ENCODE measurements around the gene PIP5K1C. TPM values are rescaled to one million over a fixed set of nuclear protein-coding genes. Genes with fewer than 3 reads are reported as not detected.

Gene PIP5K1C
- polyA plus RNA-seq, 1 donor (not counting 4 experiments of a cell fraction or from before 2014, with no cell fraction given): 3.6 TPM

DNA sequence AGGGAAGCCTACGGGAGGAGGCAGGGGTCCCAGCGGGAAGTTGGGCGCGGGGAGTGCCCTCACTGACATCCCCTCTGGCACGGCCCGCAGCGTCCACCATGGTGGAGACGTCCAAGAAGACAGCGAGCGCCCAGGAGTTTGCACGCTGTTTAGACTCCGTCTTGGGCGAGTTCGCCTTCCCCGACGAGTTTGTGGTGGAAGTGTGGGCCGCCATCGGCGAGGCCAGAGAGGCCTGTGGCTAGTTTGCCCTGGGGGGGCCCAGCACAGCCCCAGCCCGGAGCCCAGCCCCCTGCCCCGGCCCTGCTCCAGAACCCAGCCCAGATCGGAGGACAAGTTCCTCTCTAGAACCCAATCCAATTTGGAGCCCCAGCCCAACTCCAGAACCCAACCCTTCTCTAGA, 110.3 kb downstream of the PIP5K1C start:
- Histone ChIP-seq H3K4me2 (ENCODE audit: control insufficient read depth, extremely low read depth, insufficient read depth, low read depth, low read length) (no peak overlapping the region), H2AFZ (ENCODE audit: control insufficient read depth, low read length) (no peak overlapping the region), H3K27ac (ENCODE audit: control insufficient read depth, insufficient read depth, low read length) (no peak overlapping the region), H4K20me1 (ENCODE audit: control insufficient read depth, extremely low read depth, insufficient read depth, low read length) (no peaks in the 10 kb centered on the region), H3K9ac (ENCODE audit: control insufficient read depth, extremely low read depth, insufficient read depth, low read length) (no peak overlapping the region), H3K4me1 (ENCODE audit: control insufficient read depth, extremely low read depth, insufficient read depth, low read length) (no peaks in the 10 kb centered on the region), H3K79me2 (ENCODE audit: control insufficient read depth, insufficient read depth, low read length) (no peaks in the 10 kb centered on the region), H3K36me3 (ENCODE audit: control insufficient read depth in 2 of 2, extremely low read depth in 1 of 2, insufficient read depth in 2 of 2, low read length in 2 of 2) (no peaks in the 10 kb centered on the region), H3K9me3 (ENCODE audit: control insufficient read depth, low read depth, low read length) (no peaks in the 10 kb centered on the region), H3K27me3 (ENCODE audit: control insufficient read depth, extremely low read depth, insufficient read depth, low read length) (peaks cover 35% of the 10 kb centered on the region), H3K4me3 (ENCODE audit: control insufficient read depth in 2 of 3, extremely low read depth in 1 of 3, insufficient read depth in 2 of 3, low read depth in 1 of 3, low read length in 3 of 3) (no peak overlapping the region), H3K9me1 (ENCODE audit: control insufficient read depth, extremely low read depth, insufficient read depth, low read length) (no peaks in the 10 kb centered on the region)
- TF ChIP-seq EZH2 (IDR thresholded peaks at IDR 0.05; ENCODE audit: low read length): no peak
- TF ChIP-seq, protein P1, sequence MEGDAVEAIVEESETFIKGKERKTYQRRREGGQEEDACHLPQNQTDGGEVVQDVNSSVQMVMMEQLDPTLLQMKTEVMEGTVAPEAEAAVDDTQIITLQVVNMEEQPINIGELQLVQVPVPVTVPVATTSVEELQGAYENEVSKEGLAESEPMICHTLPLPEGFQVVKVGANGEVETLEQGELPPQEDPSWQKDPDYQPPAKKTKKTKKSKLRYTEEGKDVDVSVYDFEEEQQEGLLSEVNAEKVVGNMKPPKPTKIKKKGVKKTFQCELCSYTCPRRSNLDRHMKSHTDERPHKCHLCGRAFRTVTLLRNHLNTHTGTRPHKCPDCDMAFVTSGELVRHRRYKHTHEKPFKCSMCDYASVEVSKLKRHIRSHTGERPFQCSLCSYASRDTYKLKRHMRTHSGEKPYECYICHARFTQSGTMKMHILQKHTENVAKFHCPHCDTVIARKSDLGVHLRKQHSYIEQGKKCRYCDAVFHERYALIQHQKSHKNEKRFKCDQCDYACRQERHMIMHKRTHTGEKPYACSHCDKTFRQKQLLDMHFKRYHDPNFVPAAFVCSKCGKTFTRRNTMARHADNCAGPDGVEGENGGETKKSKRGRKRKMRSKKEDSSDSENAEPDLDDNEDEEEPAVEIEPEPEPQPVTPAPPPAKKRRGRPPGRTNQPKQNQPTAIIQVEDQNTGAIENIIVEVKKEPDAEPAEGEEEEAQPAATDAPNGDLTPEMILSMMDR (optimal IDR thresholded peaks at IDR 0.05 in 1 of 3, IDR thresholded peaks at IDR 0.05 in 1 of 3, conservative IDR thresholded peaks at IDR 0.05 in 1 of 3; ENCODE audit: extremely low read depth in 1 of 3, insufficient read depth in 2 of 3, low read length in 3 of 3): no peak
- FAIRE-seq (no peak), DNase-seq (ENCODE audit: low read depth, low spot score) (no peak)
- dilution Hi-C loops (cut with MboI; ENCODE audit: extremely low pct_ligation_motif_present, low sequenced_read_pairs): no loop called here

DNA sequence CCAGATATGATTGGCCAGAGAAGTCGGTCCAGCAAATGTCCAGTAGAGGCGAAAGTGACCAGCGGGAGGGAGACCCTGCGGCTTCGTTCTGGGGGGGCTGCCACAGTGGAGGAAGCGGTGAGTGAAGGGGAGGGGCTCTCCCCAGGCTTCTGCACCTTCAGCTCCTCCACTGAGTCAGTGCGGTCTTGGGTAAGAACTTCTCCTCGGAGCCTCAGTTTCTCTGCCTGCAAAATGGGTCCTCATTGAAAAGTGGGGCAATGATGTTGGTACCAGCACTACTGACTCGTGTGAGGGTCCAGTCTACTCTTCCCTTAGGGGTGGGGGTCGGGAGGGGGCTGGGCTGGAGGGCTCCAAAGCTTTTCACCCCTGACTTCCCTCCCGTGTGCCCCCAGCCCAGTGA, 110.8 kb downstream of the PIP5K1C start:
- FAIRE-seq: no peak

More for the DNA sequence above, 110.8 kb downstream of the PIP5K1C start:
- Histone ChIP-seq H3K9me1 (ENCODE audit: control insufficient read depth, extremely low read depth, insufficient read depth, low read length) (no peaks in the 10 kb centered on the region), H3K4me2 (ENCODE audit: control insufficient read depth, extremely low read depth, insufficient read depth, low read depth, low read length) (no peak overlapping the region), H4K20me1 (ENCODE audit: control insufficient read depth, extremely low read depth, insufficient read depth, low read length) (no peaks in the 10 kb centered on the region), H3K9me3 (ENCODE audit: control insufficient read depth, low read depth, low read length) (no peaks in the 10 kb centered on the region), H3K36me3 (ENCODE audit: control insufficient read depth in 2 of 2, extremely low read depth in 1 of 2, insufficient read depth in 2 of 2, low read length in 2 of 2) (no peaks in the 10 kb centered on the region), H3K27ac (ENCODE audit: control insufficient read depth, insufficient read depth, low read length) (no peak overlapping the region), H3K79me2 (ENCODE audit: control insufficient read depth, insufficient read depth, low read length) (no peaks in the 10 kb centered on the region), H3K4me1 (ENCODE audit: control insufficient read depth, extremely low read depth, insufficient read depth, low read length) (no peaks in the 10 kb centered on the region), H2AFZ (ENCODE audit: control insufficient read depth, low read length) (no peak overlapping the region), H3K9ac (ENCODE audit: control insufficient read depth, extremely low read depth, insufficient read depth, low read length) (no peak overlapping the region), H3K27me3 (ENCODE audit: control insufficient read depth, extremely low read depth, insufficient read depth, low read length) (peaks cover 37% of the 10 kb centered on the region), H3K4me3 (ENCODE audit: control insufficient read depth in 2 of 3, extremely low read depth in 1 of 3, insufficient read depth in 2 of 3, low read depth in 1 of 3, low read length in 3 of 3) (no peak overlapping the region)
- TF ChIP-seq, protein P1 (optimal IDR thresholded peaks at IDR 0.05 in 1 of 3, IDR thresholded peaks at IDR 0.05 in 1 of 3, conservative IDR thresholded peaks at IDR 0.05 in 1 of 3; ENCODE audit: extremely low read depth in 1 of 3, insufficient read depth in 2 of 3, low read length in 3 of 3): no peak
- TF ChIP-seq EZH2 (IDR thresholded peaks at IDR 0.05; ENCODE audit: low read length): no peak
- dilution Hi-C loops (cut with MboI; ENCODE audit: extremely low pct_ligation_motif_present, low sequenced_read_pairs): no loop called here
- no peak for DNase-seq (ENCODE audit: low read depth, low spot score)

All from keratinocyte (primary cell).